DND-41 (cell line): ENCODE measurements around the gene PNISR.

ENCODE experiments used
- CTCF ChIP-seq: IDR thresholded peaks from 2 replicates; pipeline ENCODE4 v1.5.1; 2012; ENCODE audit warnings: borderline replicate concordance, low read length, moderate library complexity, mild to moderate bottlenecking; ENCODE audit not compliant: poor library complexity, severe bottlenecking; ENCODE audit errors: extremely low read depth
- EZH2 ChIP-seq: IDR thresholded peaks from 3 replicates; pipeline ENCODE4 v1.6.1; 2012; ENCODE audit warnings: borderline replicate concordance, low read depth, mild to moderate bottlenecking, moderate library complexity, low read length, inconsistent platforms; ENCODE audit not compliant: severe bottlenecking

GRCh38 chr6:99415446-99415845 lies 9.7 kb downstream of the PNISR start:
- TF ChIP-seq CTCF (no peak), EZH2 (no peak)
